RWPE1 (cell line): ENCODE data around the gene ABCA7.

Source experiments
- CTCF ChIA-PET: fragments of 350-600 bp; sonication (Branson Sonifier 250); formaldehyde crosslinking; extraction: SDS; loops from one replicate; lab custom pipeline; 2021; lab: Yijun Ruan, JAX
- POLR2A ChIA-PET: fragments of 400-600 bp; formaldehyde crosslinking; extraction: SDS; loops from one replicate; lab custom pipeline; 2020; ENCODE audit warnings: antibody characterized with exemption; ENCODE audit not compliant: low non-redundant PET; lab: Yijun Ruan, JAX
- DNase-seq: peaks from one replicate; pipeline ENCODE4 v3.0.0; 2012; ENCODE audit warnings: low spot score
- H3K27ac ChIP-seq: fragments of 450-650 bp; 2 replicates; pipeline ENCODE4 v1.5.1; 2017
- TF ChIP-seq, protein P1 (sequence below): fragments of 450-650 bp; conservative IDR thresholded peaks from 2 replicates; pipeline ENCODE4 v1.5.1; 2017; ENCODE audit warnings: low read depth, mild to moderate bottlenecking

Gene ABCA7

GRCh38 chr19:993361-993830 lies 46.5 kb upstream of the ABCA7 start:
- CTCF ChIA-PET: no interaction called here
- DNase-seq: no peak
- TF ChIP-seq, protein P1, sequence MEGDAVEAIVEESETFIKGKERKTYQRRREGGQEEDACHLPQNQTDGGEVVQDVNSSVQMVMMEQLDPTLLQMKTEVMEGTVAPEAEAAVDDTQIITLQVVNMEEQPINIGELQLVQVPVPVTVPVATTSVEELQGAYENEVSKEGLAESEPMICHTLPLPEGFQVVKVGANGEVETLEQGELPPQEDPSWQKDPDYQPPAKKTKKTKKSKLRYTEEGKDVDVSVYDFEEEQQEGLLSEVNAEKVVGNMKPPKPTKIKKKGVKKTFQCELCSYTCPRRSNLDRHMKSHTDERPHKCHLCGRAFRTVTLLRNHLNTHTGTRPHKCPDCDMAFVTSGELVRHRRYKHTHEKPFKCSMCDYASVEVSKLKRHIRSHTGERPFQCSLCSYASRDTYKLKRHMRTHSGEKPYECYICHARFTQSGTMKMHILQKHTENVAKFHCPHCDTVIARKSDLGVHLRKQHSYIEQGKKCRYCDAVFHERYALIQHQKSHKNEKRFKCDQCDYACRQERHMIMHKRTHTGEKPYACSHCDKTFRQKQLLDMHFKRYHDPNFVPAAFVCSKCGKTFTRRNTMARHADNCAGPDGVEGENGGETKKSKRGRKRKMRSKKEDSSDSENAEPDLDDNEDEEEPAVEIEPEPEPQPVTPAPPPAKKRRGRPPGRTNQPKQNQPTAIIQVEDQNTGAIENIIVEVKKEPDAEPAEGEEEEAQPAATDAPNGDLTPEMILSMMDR: no peak
- H3K27ac ChIP-seq: peak overlapping the region; percentile 51
- POLR2A ChIA-PET: no interaction called here

DNA sequence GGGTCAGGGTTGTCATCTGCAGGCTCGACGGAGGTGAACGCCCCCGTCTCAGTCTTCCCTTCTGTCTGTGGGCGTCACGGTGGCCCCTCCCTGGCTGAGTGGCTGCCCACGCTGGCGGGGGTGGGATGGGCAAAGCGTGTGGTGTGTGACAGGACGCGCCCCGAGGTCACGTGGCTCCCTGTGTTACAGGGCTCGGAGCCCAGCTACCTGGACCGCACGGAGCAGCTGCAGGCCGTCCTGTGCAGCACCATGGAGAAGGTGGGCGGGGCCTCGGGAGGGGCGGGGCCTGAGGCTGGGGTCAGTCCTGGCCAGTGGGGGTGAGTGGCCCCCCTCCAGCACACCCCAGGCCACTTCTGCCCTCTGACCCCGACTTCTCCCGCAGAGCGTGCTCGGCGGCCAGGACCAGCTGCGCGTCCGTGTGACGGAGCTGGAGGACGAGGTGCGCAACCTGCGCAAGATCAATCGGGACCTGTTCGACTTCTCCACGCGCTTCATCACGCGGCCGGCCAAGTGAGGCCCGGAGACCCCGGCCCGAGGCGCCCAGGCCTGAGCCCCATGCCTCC lies 46.0 kb upstream of the ABCA7 start:
- TF ChIP-seq, protein P1: no peak
- POLR2A ChIA-PET: no interaction called here
- no peak for DNase-seq
- peak overlapping the region; percentile 51 for H3K27ac ChIP-seq
- CTCF ChIA-PET: no interaction called here

DNA sequence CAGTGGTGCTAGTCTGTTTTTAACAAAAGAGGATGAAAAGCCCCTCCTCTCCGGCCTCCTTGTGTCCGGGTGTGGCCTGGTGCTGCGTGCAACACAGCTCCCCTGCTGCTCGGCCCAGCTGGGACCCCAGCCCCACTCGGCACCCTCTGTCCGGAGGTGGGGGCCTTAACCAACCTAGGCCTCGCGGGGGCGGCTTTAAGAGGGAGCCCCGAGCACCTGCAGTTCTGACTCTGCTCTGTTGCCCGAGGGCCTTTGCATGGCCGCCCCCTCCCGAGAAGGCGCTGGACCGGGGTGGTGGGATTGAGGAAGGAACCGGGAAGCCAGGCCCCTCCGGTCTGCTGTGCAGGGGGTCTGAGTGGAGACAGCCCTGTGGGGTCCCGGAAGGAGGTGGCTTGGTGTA lies 45.4 kb upstream of the ABCA7 start:
- DNase-seq: no peak
- POLR2A ChIA-PET: no interaction called here
- CTCF ChIA-PET: interaction anchor here (1.1 kb wide), 1 partner anchor 72 kb away, joined by 3 read pairs; no protein-coding TSS in a partner anchor
- peak overlapping the region; percentile 51; the same call in 1 of the 2 replicates for H3K27ac ChIP-seq
- TF ChIP-seq, protein P1: no peak

DNA sequence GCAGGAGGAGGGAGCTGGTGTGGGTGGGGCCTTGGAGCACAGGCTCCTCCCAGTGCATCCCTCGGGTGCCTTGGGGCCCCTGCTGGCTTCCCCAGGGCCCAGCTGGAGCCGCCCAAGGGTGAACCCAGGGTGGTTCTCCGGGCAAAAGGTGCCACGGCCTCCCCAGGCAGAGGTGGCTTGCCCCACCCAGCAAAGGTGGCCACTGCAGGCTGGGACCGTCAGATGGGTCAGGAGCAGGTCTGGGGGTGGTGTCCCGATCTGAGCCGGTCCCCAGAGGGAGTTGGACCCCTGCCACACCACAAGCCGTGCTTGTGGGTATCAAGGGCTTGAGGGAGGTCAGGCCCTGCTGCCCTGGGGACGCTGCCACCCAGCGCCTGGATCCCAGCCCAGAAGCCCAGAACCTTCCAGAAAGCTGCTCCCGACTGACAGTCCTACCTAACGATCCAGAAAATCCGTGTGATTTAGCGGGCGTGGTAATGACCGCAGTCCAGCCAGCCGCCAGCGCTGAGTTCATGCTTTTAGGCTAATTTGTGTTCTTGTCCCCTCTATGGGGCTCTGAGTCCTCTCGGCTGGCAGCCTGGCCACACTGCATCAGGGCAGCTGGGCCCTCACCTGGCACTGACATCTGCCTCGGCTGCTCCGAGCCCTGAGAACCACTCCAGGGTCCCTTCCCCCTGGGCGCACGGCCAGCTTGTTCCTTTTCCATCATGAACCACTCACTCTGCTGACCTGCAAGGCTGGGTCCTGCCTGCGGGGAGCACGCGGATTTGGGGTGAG lies 44.7 kb upstream of the ABCA7 start:
- TF ChIP-seq, protein P1: no peak
- H3K27ac ChIP-seq: peak overlapping the region; percentile 51
- ChIA-PET CTCF (interaction anchor here (0.6 to 1.6 kb wide), 4 partner anchors 25 to 198 kb away, joined by 3 to 4 read pairs (median 4); no protein-coding TSS in a partner anchor), POLR2A (no interaction called here)
- no peak for DNase-seq

GRCh38 chr19:996051-996838 lies 43.7 kb upstream of the ABCA7 start:
- TF ChIP-seq, protein P1: no peak
- CTCF ChIA-PET: interaction anchor here (0.5 to 1.6 kb wide), 5 partner anchors 9 to 320 kb away, joined by 3 to 4 read pairs (median 3); no protein-coding TSS in a partner anchor
- DNase-seq: peak; percentile 75
- POLR2A ChIA-PET: no interaction called here
- H3K27ac ChIP-seq: peak overlapping the region; percentile 35

DNA sequence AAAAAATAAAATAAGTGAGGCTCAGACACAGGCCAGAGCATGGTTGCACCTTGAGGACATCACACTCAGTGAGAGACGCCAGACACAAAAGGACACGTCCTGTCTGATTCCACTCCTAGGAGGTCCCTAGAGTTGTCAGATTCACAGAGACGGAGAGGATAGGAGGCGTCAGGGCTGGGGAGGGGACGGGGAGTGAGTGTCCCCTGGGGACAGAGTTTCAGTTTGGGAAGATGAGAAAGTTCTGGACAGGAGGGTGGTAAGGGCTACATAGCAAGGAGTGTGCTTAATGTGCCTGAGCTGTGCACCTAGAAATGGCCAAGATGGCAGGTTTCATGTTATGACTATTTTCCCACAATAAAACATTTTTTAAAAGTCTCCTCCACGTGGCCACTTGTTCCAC lies 41.8 kb upstream of the ABCA7 start:
- no peak for DNase-seq
- ChIA-PET POLR2A (interaction anchor here (0.5 to 0.6 kb wide), 2 partner anchors 79 to 495 kb away, joined by 3 to 5 read pairs; no protein-coding TSS in a partner anchor), CTCF (no interaction called here)
- TF ChIP-seq, protein P1: no peak
- H3K27ac ChIP-seq: no peak overlapping the region
